Measurements from ENCODE around the gene MPPE1.

MPPE1 gene

GRCh38 chr18:11851806-11852337 lies 56.2 kb downstream of the MPPE1 start:
- no peak for DNase-seq

GRCh38 chr18:11851146-11851805 lies 56.8 kb downstream of the MPPE1 start, which contains the start of gene CHMP1B:
TSS of gene CHMP1B (plus strand) at chr18:11851413. CDS start at chr18:11851512, 99 bp downstream.
- peak; percentile 72 for DNase-seq

- peak; percentile 14 for DNase-seq
Observed at GRCh38 chr18:11850821-11851145, 57.3 kb downstream of the MPPE1 start.

- no peak for DNase-seq
Observed at GRCh38 chr18:11849841-11850634, 58.1 kb downstream of the MPPE1 start.

GRCh38 chr18:11849279-11849678 lies 58.8 kb downstream of the MPPE1 start:
- DNase-seq = no peak

GRCh38 chr18:11847811-11848210 lies 60.3 kb downstream of the MPPE1 start:
- no peak for DNase-seq

- no peak for DNase-seq
Observed at GRCh38 chr18:11845654-11846053, 62.5 kb downstream of the MPPE1 start.

GRCh38 chr18:11844436-11844835 lies 63.7 kb downstream of the MPPE1 start:
- DNase-seq = no peak

GRCh38 chr18:11842562-11842961 lies 65.6 kb downstream of the MPPE1 start:
- DNase-seq = no peak

- no peak for DNase-seq
Observed at GRCh38 chr18:11840493-11840892, 67.6 kb downstream of the MPPE1 start.

- no peak for DNase-seq
Observed at GRCh38 chr18:11839556-11839955, 68.6 kb downstream of the MPPE1 start.

GRCh38 chr18:11834772-11835171 lies 73.3 kb downstream of the MPPE1 start:
- DNase-seq = no peak
